ENCODE data around the gene MAOA.

Gene MAOA

GRCh38 chrX:43731086-43731485, 75.0 kb downstream of the MAOA start:
- no peak for TF ChIP-seq CTCF (IDR thresholded peaks at IDR 0.05; ENCODE audit: borderline replicate concordance, control extremely low read depth, extremely low read depth, insufficient read depth, missing control alignments)
- in situ Hi-C loops (cut with MboI; ENCODE audit: low sequenced_read_pairs, unreplicated experiment), result no loop called here
- DNase-seq (ENCODE audit: low spot score), result no peak

GRCh38 chrX:43733699-43734098, 77.6 kb downstream of the MAOA start:
- in situ Hi-C loops (cut with MboI; ENCODE audit: low sequenced_read_pairs, unreplicated experiment), result no loop called here
- no peak for TF ChIP-seq CTCF (IDR thresholded peaks at IDR 0.05; ENCODE audit: borderline replicate concordance, control extremely low read depth, extremely low read depth, insufficient read depth, missing control alignments)
- DNase-seq (ENCODE audit: low spot score), result no peak

- in situ Hi-C loops (cut with MboI; ENCODE audit: low sequenced_read_pairs, unreplicated experiment), result no loop called here
- no peak for TF ChIP-seq CTCF (IDR thresholded peaks at IDR 0.05; ENCODE audit: borderline replicate concordance, control extremely low read depth, extremely low read depth, insufficient read depth, missing control alignments)
Observed at GRCh38 chrX:43734444-43734843, 78.3 kb downstream of the MAOA start.

GRCh38 chrX:43735534-43735933, 79.4 kb downstream of the MAOA start:
- TF ChIP-seq CTCF (IDR thresholded peaks at IDR 0.05; ENCODE audit: borderline replicate concordance, control extremely low read depth, extremely low read depth, insufficient read depth, missing control alignments), result no peak
- no peak for DNase-seq (ENCODE audit: low spot score)
- in situ Hi-C loops (cut with MboI; ENCODE audit: low sequenced_read_pairs, unreplicated experiment), result no loop called here

More at GRCh38 chrX:43734444-43734843, 78.3 kb downstream of the MAOA start:
- DNase-seq (ENCODE audit: low spot score), result no peak

- in situ Hi-C loops (cut with MboI; ENCODE audit: low sequenced_read_pairs, unreplicated experiment), result no loop called here
- no peak for TF ChIP-seq CTCF (IDR thresholded peaks at IDR 0.05; ENCODE audit: borderline replicate concordance, control extremely low read depth, extremely low read depth, insufficient read depth, missing control alignments)
- DNase-seq (ENCODE audit: low spot score), result no peak
Observed at GRCh38 chrX:43735957-43736356, 79.9 kb downstream of the MAOA start.

GRCh38 chrX:43741843-43742573, 85.9 kb downstream of the MAOA start:
- DNase-seq (ENCODE audit: low spot score), result no peak
- in situ Hi-C loops (cut with MboI; ENCODE audit: low sequenced_read_pairs, unreplicated experiment), result no loop called here
- no peak for TF ChIP-seq CTCF (IDR thresholded peaks at IDR 0.05; ENCODE audit: borderline replicate concordance, control extremely low read depth, extremely low read depth, insufficient read depth, missing control alignments)

All from GM13976 (cell line).